ENCODE measurements around the gene ELMO3.

The ELMO3 gene

DNA sequence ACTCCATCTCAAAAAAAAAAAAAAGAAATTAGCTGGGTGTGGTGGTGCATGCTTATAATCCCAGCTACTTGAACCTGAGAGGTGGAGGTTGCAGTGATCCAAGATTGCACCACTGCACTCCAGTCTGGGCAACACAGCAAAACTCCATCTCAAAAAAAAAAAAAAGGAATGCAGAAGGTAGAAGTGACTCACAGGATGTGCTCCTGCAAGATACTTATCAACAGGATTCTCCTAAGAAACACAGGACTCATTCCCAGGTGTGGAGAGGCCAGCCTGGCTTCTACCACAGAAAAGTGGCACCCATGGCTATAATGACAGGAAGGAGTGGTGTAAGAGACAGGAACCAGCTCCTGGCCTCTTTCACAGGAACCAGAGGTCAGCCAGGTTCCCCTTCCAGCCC is 13.8 kb downstream of the ELMO3 start:
- DNase-seq (ENCODE audit: extremely low read depth in 1 of 2, low read depth in 1 of 2) = no peak

GRCh38 chr16:67213197-67214019 is 14.5 kb downstream of the ELMO3 start:
- no peak for DNase-seq (ENCODE audit: extremely low read depth in 1 of 2, low read depth in 1 of 2)

GRCh38 chr16:67215706-67216105 is 16.8 kb downstream of the ELMO3 start:
- DNase-seq (ENCODE audit: extremely low read depth in 1 of 2, low read depth in 1 of 2) = no peak

DNA sequence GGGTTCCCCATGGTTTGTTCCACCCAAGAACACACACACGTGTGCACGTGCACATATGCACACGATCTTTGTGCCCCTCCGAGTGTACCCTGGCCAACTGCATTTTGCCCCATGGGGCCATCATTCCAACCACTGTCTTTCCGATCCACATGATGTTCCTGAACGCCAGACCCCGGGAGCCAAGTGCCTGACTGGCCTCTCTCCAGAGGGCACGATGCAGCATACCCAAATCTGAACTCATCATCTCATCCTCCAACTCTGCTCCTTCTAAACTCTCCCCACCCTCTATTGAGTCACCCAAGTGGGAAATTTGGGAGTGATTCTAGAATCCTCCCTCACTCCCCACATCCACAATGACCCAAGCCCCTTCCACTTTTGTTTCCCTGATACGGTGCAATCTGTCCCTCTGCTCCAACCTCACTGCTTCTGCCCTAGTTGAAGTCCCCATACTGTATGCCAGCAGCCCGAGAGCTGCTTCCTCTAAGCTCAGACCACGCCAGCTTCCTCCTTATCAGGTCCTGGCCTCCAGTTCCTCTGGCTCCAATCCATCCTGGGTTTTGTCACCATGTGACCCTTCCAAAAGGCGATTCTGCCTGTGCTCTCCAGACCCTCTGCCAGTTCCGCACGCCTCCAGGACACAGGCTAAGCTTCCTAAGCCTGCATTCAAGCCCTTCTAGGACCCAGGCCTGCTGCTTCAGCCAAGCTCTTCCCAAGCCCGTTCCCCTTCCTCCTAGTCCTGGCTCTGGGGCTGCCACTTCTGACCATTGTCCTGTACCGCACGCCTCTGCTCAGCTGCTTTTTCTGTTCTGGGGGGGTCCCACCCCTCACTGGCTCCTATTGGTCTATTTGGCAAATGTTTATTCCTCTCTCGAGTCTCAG is 17.9 kb downstream of the ELMO3 start:
- no peak for DNase-seq (ENCODE audit: extremely low read depth in 1 of 2, low read depth in 1 of 2)

GRCh38 chr16:67223992-67224391 is 25.1 kb downstream of the ELMO3 start:
- DNase-seq (ENCODE audit: extremely low read depth in 1 of 2, low read depth in 1 of 2) = no peak

DNA sequence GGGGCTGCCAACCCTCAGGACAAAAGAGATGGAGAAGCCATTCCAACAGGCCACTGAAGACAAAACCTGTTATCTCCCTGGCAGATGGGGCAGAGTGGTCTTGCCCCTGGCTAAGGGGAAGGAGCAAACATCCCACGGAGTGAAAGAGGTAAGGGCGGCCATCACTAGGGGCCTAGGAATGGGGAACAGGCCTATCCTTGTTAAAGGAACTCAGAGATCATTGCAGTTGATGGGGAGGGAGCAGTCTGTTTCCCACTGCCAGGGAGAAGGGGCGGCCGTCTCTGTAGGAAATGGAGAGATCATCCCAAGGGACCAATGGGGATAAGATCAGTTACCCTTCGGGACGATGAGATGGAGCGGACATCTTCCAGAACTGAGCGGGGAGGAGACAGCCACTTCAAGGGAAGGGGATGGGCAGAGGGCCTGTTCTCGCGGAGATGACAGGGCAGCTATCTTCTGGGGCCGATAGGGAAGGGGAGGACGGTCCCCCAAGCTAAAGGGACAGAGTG is 27.4 kb downstream of the ELMO3 start:
- no peak for DNase-seq (ENCODE audit: extremely low read depth in 1 of 2, low read depth in 1 of 2)

GRCh38 chr16:67226804-67227566 is 28.1 kb downstream of the ELMO3 start, which contains the start of gene TMEM208:
TMEM208 (plus strand) TSS chr16:67227130; CDS start chr16:67227219, 89 bp downstream.
- DNase-seq (ENCODE audit: extremely low read depth in 1 of 2, low read depth in 1 of 2) = peak; percentile 94 to 96

DNA sequence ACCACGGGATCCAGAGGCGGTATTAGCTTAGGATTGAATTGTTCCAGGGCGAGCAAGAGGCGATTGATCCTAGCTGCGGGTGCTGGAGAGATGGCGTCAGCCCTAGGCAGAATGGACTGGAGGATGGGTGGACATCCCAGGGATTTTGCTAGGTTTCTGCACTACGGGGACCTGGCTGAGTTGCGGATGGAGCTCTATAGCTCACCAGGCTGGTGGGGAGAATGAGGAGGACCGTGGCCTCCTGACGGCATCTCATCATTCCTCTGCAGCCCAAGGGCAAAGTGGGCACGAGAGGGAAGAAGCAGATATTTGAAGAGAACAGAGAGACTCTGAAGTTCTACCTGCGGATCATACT is 28.6 kb downstream of the ELMO3 start:
- no peak for DNase-seq (ENCODE audit: extremely low read depth in 1 of 2, low read depth in 1 of 2)

DNA sequence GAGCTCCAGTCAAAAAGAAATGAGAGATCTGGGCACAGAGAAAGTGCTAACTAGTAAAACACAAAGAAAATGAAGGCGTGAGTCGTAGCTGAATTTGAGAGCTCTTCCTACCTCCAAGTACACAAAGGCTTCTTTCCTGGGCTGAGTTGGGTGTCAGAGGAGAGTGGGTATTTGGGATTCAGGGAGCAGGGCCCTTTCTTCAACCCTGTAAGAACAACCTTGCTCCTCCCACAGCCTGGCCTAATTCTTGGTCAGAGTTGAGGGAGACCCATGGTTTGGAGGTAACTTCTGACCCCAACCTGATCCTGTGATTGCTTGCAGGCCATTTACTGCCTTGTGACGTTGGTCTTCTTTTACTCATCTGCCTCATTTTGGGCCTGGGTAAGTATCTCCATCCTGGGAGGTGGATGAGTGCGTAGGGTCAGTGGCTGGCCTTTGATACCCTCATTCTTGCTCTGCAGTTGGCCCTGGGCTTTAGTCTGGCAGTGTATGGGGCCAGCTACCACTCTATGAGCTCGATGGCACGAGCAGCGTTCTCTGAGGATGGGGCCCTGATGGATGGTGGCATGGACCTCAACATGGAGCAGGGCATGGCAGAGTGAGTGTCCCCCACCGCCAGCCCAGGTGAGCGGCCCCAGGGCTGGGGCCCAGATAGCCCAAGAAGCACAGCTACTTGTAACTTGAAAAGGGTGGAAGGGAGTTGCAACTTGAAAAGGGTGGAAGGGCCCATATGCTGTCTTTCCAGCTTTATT is 29.3 kb downstream of the ELMO3 start:
- DNase-seq (ENCODE audit: extremely low read depth in 1 of 2, low read depth in 1 of 2) = no peak

- DNase-seq (ENCODE audit: extremely low read depth in 1 of 2, low read depth in 1 of 2) = no peak
Observed at GRCh38 chr16:67228905-67229304, 30.0 kb downstream of the ELMO3 start.

DNA sequence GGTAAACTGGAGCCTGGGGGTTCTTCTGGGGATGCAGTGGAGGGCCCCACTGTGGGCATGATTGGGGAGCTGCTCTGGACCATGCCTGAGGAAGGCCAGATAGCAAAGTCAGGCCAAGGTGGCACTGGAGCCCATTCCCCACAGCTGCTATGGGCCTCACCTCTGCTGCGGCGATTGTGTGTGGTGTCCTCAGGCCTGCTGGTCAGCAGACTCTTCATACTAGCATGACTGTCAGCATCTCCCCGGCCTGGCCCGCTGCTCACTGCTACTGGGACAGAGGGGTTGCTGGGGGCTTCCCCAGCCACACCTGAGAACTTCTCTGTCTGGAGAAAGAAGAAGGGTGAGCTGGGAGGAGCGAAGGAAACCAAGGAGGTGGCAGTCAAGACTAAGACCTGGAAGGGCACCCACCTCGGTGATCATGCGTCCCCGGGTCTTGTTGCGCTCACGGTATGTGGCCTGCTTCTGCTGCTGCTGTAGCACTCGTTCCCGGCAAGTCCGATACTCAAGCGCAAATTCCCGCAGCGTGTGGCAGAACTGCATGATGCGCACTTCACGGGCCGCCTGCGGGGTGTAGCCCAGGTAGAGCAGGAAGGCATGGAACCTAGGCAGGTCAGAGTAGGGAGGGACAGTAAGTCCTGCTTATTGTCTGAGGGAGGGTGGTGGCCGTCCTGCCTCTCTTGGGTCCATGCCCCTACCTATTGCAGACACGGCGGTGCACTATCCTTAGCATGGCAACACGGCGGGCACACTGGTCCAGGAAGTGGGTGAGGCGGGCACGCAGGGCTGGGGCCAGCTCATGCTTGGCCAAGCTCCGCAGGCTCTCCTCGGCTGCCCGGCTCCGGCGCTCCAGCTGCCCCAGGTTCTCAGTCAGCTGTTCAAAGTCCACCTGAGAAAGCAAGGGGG is 31.2 kb downstream of the ELMO3 start:
- no peak for DNase-seq (ENCODE audit: extremely low read depth in 1 of 2, low read depth in 1 of 2)

GRCh38 chr16:67230809-67231660 is 32.1 kb downstream of the ELMO3 start:
- DNase-seq (ENCODE audit: extremely low read depth in 1 of 2, low read depth in 1 of 2) = no peak

- DNase-seq (ENCODE audit: extremely low read depth in 1 of 2, low read depth in 1 of 2) = no peak
Observed at GRCh38 chr16:67233596-67233995, 34.7 kb downstream of the ELMO3 start.

DNA sequence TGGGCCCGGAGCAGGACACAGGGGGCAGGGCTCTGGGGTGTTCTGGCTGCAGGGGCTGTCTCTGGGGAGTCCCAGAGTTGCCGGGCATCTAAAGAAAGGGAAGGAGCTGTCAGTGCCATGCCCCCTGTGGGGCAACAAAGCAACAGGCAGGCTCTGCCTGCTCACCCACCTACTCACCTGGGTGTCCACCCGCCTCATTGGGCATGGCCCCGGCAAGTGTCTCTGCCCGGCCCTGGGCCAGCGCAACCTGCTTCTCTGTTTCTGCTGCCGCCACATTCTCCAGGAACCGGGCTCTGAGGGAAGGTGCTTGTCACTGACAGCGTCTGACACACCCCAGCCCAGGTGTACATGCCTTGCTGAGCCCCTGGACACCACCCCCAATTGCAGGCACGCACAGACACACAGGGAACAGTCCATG is 35.3 kb downstream of the ELMO3 start:
- DNase-seq (ENCODE audit: extremely low read depth in 1 of 2, low read depth in 1 of 2) = no peak

DNA sequence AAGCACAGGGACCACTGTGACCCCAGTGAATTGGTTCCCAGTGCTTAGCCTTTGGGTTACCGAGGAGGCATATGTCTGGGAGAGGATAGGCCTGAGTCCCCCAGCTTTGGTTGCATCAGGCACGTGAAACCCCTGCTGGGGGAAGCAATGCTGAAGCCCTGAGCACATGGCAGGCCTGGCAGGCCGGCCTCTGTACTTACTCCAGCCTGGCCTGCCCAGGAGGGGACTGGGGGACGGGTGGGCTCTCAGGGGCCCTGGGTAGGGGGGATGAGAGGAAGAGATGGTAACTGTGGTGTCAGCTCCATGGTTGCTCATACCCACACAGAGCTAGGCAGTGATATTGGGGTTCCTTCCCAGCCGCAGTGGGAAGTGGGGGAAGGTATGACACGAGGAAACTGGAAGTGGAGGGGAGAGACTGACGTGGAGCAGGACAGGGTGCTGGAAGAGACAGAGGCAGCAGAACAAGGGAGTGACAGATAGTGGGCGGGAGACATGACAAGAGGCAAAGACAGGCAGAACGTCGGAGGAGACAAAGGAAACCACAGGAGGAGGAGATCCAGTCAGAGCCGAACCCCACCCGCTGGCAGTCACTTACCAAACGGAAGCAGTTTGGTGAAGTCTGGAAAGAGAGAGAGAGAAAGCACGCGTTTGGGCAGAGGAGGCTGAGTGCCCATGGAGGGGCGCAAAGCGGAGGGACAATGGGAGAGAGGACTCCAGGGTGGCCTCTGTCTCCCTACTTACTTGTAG is 37.1 kb downstream of the ELMO3 start:
- no peak for DNase-seq (ENCODE audit: extremely low read depth in 1 of 2, low read depth in 1 of 2)

DNA sequence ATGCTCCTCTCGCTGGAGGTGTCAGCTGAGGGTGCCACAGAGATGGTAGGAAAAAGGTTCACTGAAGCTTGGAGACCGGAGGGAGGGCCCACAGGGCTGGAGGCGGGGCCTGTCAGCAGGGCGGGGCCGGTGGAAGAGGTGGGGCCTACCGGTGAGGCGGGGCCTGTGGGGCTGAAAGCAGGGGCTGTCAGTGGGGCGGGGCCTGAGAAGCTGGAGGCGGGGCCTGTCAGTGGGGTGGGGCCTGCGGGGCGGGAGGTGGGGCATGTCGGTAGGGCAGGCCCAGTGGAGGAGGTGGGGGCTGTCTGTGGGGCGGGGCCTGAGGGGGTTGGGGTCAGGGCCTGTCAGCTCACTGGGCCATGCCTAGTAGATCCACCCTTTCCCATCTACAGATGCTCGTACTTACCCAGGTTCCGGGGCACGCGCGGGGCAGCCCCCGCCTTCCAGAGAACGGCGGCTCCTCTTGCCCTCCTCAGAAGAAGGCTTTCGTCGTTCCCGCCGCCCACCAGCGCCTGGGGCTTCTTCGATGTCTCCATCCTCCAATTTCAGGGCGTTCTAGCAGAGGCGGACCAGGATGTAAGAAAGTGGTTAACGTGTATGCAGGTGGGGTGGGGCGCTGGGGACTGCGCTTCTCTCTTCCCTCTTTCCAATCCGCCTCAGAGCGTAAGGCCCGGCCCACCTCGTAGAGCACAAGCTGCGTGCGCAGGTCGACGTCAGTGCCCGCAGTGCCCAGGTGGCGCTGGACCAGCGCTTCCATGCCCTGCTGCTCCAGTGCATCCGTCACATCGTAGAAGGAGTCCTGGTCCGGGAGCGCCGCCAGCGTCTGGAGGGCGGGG is 37.8 kb downstream of the ELMO3 start:
- DNase-seq (ENCODE audit: extremely low read depth in 1 of 2, low read depth in 1 of 2) = no peak

Measured in activated CD8-positive, alpha-beta memory T cell treated with anti-CD3 and anti-CD28 coated beads for 1 hour (primary cell).